Cardiac ventricle fibroblast (primary cell): ENCODE measurements around the gene IL3RA. TPM values are rescaled to one million over a fixed set of nuclear protein-coding genes. Genes with fewer than 3 reads are reported as not detected.

Experiments used
- total RNA-seq: library from RNA; depleted of rRNA; stranded (reverse); fragments of >200 nt; gene quantifications from 2 replicates; pipeline ENCODE4 v1.2.3, GENCODE V29; 2015

IL3RA gene
- 2.8 TPM in 1 of 2 replicates, not detected in the other for total RNA-seq

GRCh38 chrX:1336331-1336943, at the start of gene IL3RA:
TSS of gene IL3RA (plus strand) at chrX:1336785. CDS start at chrX:1341766, 4,981 bp downstream.

DNA sequence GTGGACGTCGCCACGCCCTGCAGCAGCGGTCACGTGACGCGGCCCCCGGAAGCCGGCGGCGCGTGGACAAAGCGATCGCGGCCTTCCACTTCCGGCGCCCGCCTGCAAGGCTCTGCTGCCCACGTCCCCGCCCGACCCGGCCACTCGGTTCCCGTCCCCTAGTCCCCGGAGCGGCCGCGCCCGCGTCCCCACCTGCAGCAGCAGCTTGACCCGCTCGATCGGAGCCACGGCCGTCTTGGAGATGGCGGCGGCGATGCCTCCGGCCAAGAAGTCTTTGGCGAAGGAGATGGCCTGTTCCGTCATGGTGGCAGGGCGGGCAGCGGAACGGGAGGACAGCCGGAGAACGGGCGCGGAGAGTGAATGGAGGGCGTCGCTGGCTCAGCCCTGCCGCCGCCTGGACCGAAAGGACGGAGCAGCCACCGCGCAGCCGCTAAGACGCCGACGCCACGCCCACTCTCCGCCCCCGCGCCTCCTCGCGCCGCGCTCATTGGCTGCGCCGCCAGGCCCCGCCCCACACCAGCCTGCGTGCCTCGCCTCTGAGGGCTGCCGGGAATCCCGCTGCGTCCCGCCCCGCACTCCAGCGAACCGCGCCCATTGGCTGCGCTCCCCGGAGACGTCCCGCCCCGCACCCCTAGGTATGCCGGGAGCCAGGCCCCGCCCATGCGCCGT, 55.3 kb downstream of the IL3RA start, which contains the start of gene SLC25A6:
SLC25A6 (minus strand) TSS at position 407 of the 669 bp plus-strand sequence; CDS start at position 303, 104 bp downstream.

Other genes with a start within 250 kb of the IL3RA start
- gene CRLF2, start 124.1 kb upstream of the IL3RA start, total RNA-seq, result not detected in 2 replicates
- gene CSF2RA, start 68.0 kb upstream of the IL3RA start, total RNA-seq, result not detected in 2 replicates
- gene SLC25A6, start 55.3 kb downstream of the IL3RA start, total RNA-seq, result 365 and 399 TPM in 2 replicates
- gene ASMTL, start 116.1 kb downstream of the IL3RA start, total RNA-seq, result 42.0 and 49.2 TPM in 2 replicates
- gene P2RY8, start 200.4 kb downstream of the IL3RA start, total RNA-seq, result not detected in 2 replicates